Upper lobe of left lung (tissue), 6 donors: Measurements from ENCODE around the gene CAMK1D. TPM values are rescaled to one million over a fixed set of nuclear protein-coding genes. Genes with fewer than 3 reads are reported as not detected.
A peak's percentile ranks its signal among the peaks of the same experiment; 100 is the strongest.

Experiments
- ATAC-seq, 2 donors: fragments of 200-7000 bp; cut with Tn5 transposase; one replicate each; pipeline ENCODE4 v1.9.1; 2022; ENCODE audit warnings: mild to moderate bottlenecking in 2 of 2, moderate library complexity in 2 of 2; ENCODE audit not compliant: low FRiP score in 2 of 2
- DNase-seq, 2 donors: peaks; one replicate each; pipeline ENCODE4 v3.0.0-alpha.2; 2019 to 2020
- H3K27ac ChIP-seq, 4 donors: fragments of 200-600 bp; sonication (generic); one replicate each; pipeline ENCODE4 v1.5.1; 2016 to 2019
- H3K27me3 ChIP-seq, 4 donors: fragments of 200-600 bp; sonication (generic); one replicate each; pipeline ENCODE4 v1.5.1; 2017 to 2019
- H3K36me3 ChIP-seq, 4 donors: fragments of 200-600 bp; sonication (generic); one replicate each; pipeline ENCODE4 v1.5.1; 2016 to 2019
- H3K4me1 ChIP-seq, 4 donors: fragments of 200-600 bp; sonication (generic); one replicate each; pipeline ENCODE4 v1.5.1; 2018 to 2019
- H3K4me3 ChIP-seq, 4 donors: fragments of 200-600 bp; sonication (generic); one replicate each; pipeline ENCODE4 v1.5.1; 2017 to 2019; ENCODE audit warnings: mild to moderate bottlenecking in 2 of 4, moderate library complexity in 1 of 4
- H3K9me3 ChIP-seq, 4 donors: fragments of 200-600 bp; sonication (generic); one replicate each; pipeline ENCODE4 v1.5.1; 2018 to 2019
- CTCF ChIP-seq, 6 experiments: fragments of 450-650 bp in 4 of 6; fragments of 200-600 bp in 2 of 6; sonication (generic) in 2 of 6; IDR thresholded peaks; one replicate each; pipeline ENCODE4 v1.5.1; 2016 to 2019; ENCODE audit warnings: antibody characterized with exemption in 6 of 6
- EP300 ChIP-seq, 4 donors: sonication (generic); formaldehyde crosslinking; IDR thresholded peaks; one replicate each; pipeline ENCODE4 v1.5.1; 2017; ENCODE audit warnings: antibody characterized with exemption in 4 of 4, control low read depth in 2 of 4
- POLR2A ChIP-seq, 4 donors: fragments of 450-650 bp; IDR thresholded peaks; one replicate each; pipeline ENCODE4 v1.5.1; 2016 to 2017; ENCODE audit warnings: antibody characterized with exemption in 4 of 4, mild to moderate bottlenecking in 2 of 4
- POLR2AphosphoS5 ChIP-seq, 2 donors: sonication (generic); formaldehyde crosslinking; IDR thresholded peaks; one replicate each; pipeline ENCODE4 v1.5.1; 2017; ENCODE audit warnings: antibody characterized with exemption in 2 of 2
- WGBS, 2 donors: methylation state at CpG; one replicate each; pipeline ENCODE4 v1.1.5; 2017 to 2018; 5-methylcytosine and 5-hydroxymethylcytosine counted together
- total RNA-seq, 6 donors: library from RNA; depleted of rRNA in 4 of 6; stranded (reverse); fragments of >200 nt in 4 of 6; gene quantifications; one replicate each; pipeline versions ENCODE4 v1.1.0 to v1.2.1, GENCODE V29; 2016 to 2021
- donor health status: DM: no; HTN: no; CAD: no; lungs with moderate emphysema.
- donor health status: DM: no; HTN: yes; CAD: no; lungs with severe emphysema.

CAMK1D gene
- total RNA-seq, 6 donors from 2014 or later, result 6.2 to 29.2 (median 19.0) TPM

GRCh38 chr10:12455318-12455717 lies 106.0 kb downstream of the CAMK1D start:
- H3K4me3 ChIP-seq, result no peak overlapping the region
- no peaks in the 10 kb centered on the region for H3K27me3 ChIP-seq
- no peak for ATAC-seq
- TF ChIP-seq EP300 (IDR thresholded peaks at IDR 0.05) (no peak), POLR2AphosphoS5 (IDR thresholded peaks at IDR 0.05) (no peak)
- no peaks in the 10 kb centered on the region for H3K9me3 ChIP-seq
- no peak for DNase-seq
- H3K27ac ChIP-seq, result no peak overlapping the region
- WGBS, 2 donors, result 93 to 95% methylated on average over 5 of the region's 5 CpGs
- H3K36me3 ChIP-seq, result no peaks in the 10 kb centered on the region
- no peaks in the 10 kb centered on the region for H3K4me1 ChIP-seq

DNA sequence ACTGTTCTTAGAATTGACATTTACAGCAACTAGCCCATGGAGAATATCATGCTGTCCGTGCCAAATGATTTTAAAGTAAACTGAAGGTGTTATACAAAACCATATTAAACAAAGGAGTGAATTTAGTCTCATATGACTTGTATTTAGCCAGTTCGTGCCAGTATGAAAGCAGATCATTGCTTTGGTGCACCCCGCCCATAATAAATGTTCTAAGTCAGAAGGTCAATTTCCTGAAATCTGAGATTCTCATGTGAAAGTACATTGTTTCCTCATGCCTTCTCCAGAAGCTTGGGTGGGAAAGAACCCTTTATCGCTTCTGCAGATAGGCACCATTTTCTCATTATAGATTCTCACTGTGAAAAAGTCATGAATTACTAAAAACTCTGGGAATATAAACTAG lies 106.4 kb downstream of the CAMK1D start:
- no peak overlapping the region for H3K27ac ChIP-seq
- no peaks in the 10 kb centered on the region for H3K36me3 ChIP-seq
- 68 to 69% methylated on average over 4 of the region's 4 CpGs for WGBS, 2 donors
- peak in 1 of 2 donors; percentile 52 for ATAC-seq
- H3K9me3 ChIP-seq, result no peaks in the 10 kb centered on the region
- TF ChIP-seq EP300 (IDR thresholded peaks at IDR 0.05) (no peak), POLR2AphosphoS5 (IDR thresholded peaks at IDR 0.05) (no peak), CTCF (IDR thresholded peaks at IDR 0.05) (no peak), POLR2A (IDR thresholded peaks at IDR 0.05) (no peak)
- no peak for DNase-seq
- no peaks in the 10 kb centered on the region for H3K27me3 ChIP-seq
- no peaks in the 10 kb centered on the region for H3K4me1 ChIP-seq
- H3K4me3 ChIP-seq, result no peak overlapping the region

GRCh38 chr10:12459340-12459739 lies 110.0 kb downstream of the CAMK1D start:
- Histone ChIP-seq H3K4me3 (no peak overlapping the region), H3K27ac (no peak overlapping the region), H3K4me1 (no peaks in the 10 kb centered on the region), H3K9me3 (no peaks in the 10 kb centered on the region), H3K27me3 (no peaks in the 10 kb centered on the region), H3K36me3 (no peaks in the 10 kb centered on the region)
- TF ChIP-seq POLR2A (IDR thresholded peaks at IDR 0.05) (no peak), EP300 (IDR thresholded peaks at IDR 0.05) (no peak), CTCF (IDR thresholded peaks at IDR 0.05) (no peak)
- DNase-seq (no peak), ATAC-seq (no peak)
- WGBS, 2 donors, result 71% methylated on average over 4 of the region's 4 CpGs

GRCh38 chr10:12459762-12460161 lies 110.4 kb downstream of the CAMK1D start:
- no peak for ATAC-seq
- DNase-seq, result no peak
- Histone ChIP-seq H3K9me3 (no peaks in the 10 kb centered on the region), H3K4me3 (no peak overlapping the region), H3K4me1 (no peaks in the 10 kb centered on the region), H3K36me3 (no peaks in the 10 kb centered on the region), H3K27ac (no peak overlapping the region), H3K27me3 (no peaks in the 10 kb centered on the region)
- 61 to 64% methylated on average over 6 of the region's 6 CpGs for WGBS, 2 donors
- TF ChIP-seq EP300 (IDR thresholded peaks at IDR 0.05) (no peak), POLR2AphosphoS5 (IDR thresholded peaks at IDR 0.05) (no peak), CTCF (IDR thresholded peaks at IDR 0.05) (no peak), POLR2A (IDR thresholded peaks at IDR 0.05) (no peak)

DNA sequence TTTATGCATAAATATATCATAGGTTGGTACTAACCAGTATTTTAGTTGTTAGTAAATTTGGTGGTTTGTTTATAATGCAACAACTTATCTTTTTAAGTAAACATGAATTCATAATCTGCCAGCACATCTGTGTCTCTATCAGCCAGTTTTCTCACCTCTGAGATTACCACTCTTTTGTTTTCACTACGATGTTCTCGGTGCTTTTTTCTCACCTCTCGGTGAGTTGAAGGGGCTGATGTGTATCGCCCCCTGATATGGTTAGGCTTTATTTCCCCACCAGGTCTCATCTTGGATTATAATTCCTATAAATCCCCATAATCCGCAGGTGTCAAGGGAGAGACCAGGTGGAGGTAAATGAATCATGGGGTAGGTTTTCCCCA lies 114.1 kb downstream of the CAMK1D start:
- Histone ChIP-seq H3K4me3 (no peak overlapping the region), H3K4me1 (no peaks in the 10 kb centered on the region), H3K27ac (no peak overlapping the region), H3K9me3 (no peaks in the 10 kb centered on the region), H3K36me3 (no peaks in the 10 kb centered on the region), H3K27me3 (no peaks in the 10 kb centered on the region)
- 81 to 85% methylated on average over 5 of the region's 5 CpGs for WGBS, 2 donors
- no peak for ATAC-seq
- TF ChIP-seq CTCF (IDR thresholded peaks at IDR 0.05) (no peak), POLR2AphosphoS5 (IDR thresholded peaks at IDR 0.05) (no peak), EP300 (IDR thresholded peaks at IDR 0.05) (no peak), POLR2A (IDR thresholded peaks at IDR 0.05) (no peak)
- no peak for DNase-seq
